Measurements from ENCODE around the gene VSTM2B.

The VSTM2B gene

GRCh38 chr19:29528946-29529645, 3.3 kb downstream of the VSTM2B start:
- Histone ChIP-seq H3K4me1 (ENCODE audit: low read length) (no peaks in the 10 kb centered on the region), H3K36me3 (replicated peaks; ENCODE audit: low read depth, low read length) (no peaks in the 10 kb centered on the region), H3K4me2 (ENCODE audit: low read length) (peak overlapping the region; percentile 64), H3K9me3 (ENCODE audit: insufficient read depth, low read length) (no peaks in the 10 kb centered on the region), H3K79me2 (ENCODE audit: low read length) (no peaks in the 10 kb centered on the region), H3K27ac (ENCODE audit: low read length) (no peak overlapping the region), H3K27me3 (ENCODE audit: low read depth, low read length) (no peaks in the 10 kb centered on the region), H3K9ac (ENCODE audit: low read length) (no peak overlapping the region), H3K4me3 (ENCODE audit: low read length) (peak overlapping the region; percentile 71), H4K20me1 (ENCODE audit: insufficient read depth, low read length) (no peaks in the 10 kb centered on the region), H2AFZ (ENCODE audit: low read depth, low read length) (peak overlapping the region; percentile 47)
- TF ChIP-seq CTCF (IDR thresholded peaks at IDR 0.05; ENCODE audit: low read depth, low read length) (no peak), EZH2phosphoT487 (IDR thresholded peaks at IDR 0.05; ENCODE audit: low read depth) (no peak)

GRCh38 chr19:29529646-29530539, 4.1 kb downstream of the VSTM2B start:
- Histone ChIP-seq H3K79me2 (ENCODE audit: low read length) (no peaks in the 10 kb centered on the region), H2AFZ (ENCODE audit: low read depth, low read length) (no peak overlapping the region), H3K9ac (ENCODE audit: low read length) (no peak overlapping the region), H3K36me3 (replicated peaks; ENCODE audit: low read depth, low read length) (no peaks in the 10 kb centered on the region), H3K27ac (ENCODE audit: low read length) (no peak overlapping the region), H4K20me1 (ENCODE audit: insufficient read depth, low read length) (no peaks in the 10 kb centered on the region), H3K27me3 (ENCODE audit: low read depth, low read length) (no peaks in the 10 kb centered on the region), H3K4me1 (ENCODE audit: low read length) (no peaks in the 10 kb centered on the region), H3K4me3 (ENCODE audit: low read length) (no peak overlapping the region), H3K4me2 (ENCODE audit: low read length) (no peak overlapping the region), H3K9me3 (ENCODE audit: insufficient read depth, low read length) (no peaks in the 10 kb centered on the region)
- TF ChIP-seq CTCF (IDR thresholded peaks at IDR 0.05; ENCODE audit: low read depth, low read length) (no peak), EZH2phosphoT487 (IDR thresholded peaks at IDR 0.05; ENCODE audit: low read depth) (no peak)

- no peak overlapping the region for H3K27ac ChIP-seq (ENCODE audit: low read length)
- H3K79me2 ChIP-seq (ENCODE audit: low read length) = no peaks in the 10 kb centered on the region
- H3K27me3 ChIP-seq (ENCODE audit: low read depth, low read length) = no peaks in the 10 kb centered on the region
- no peak overlapping the region for H3K9ac ChIP-seq (ENCODE audit: low read length)
- no peak overlapping the region for H3K4me2 ChIP-seq (ENCODE audit: low read length)
- H3K36me3 ChIP-seq (replicated peaks; ENCODE audit: low read depth, low read length) = no peaks in the 10 kb centered on the region
- no peak overlapping the region for H3K4me3 ChIP-seq (ENCODE audit: low read length)
- H3K9me3 ChIP-seq (ENCODE audit: insufficient read depth, low read length) = no peaks in the 10 kb centered on the region
- H3K4me1 ChIP-seq (ENCODE audit: low read length) = no peaks in the 10 kb centered on the region
- no peaks in the 10 kb centered on the region for H4K20me1 ChIP-seq (ENCODE audit: insufficient read depth, low read length)
- TF ChIP-seq EZH2phosphoT487 (IDR thresholded peaks at IDR 0.05; ENCODE audit: low read depth) (no peak), CTCF (IDR thresholded peaks at IDR 0.05; ENCODE audit: low read depth, low read length) (no peak)
- H2AFZ ChIP-seq (ENCODE audit: low read depth, low read length) = no peak overlapping the region
Observed at GRCh38 chr19:29530540-29531457, 5.0 kb downstream of the VSTM2B start.
